ENCODE results near the gene FLT3. TPM values are rescaled to one million over a fixed set of nuclear protein-coding genes. Genes with fewer than 3 reads are reported as not detected.
"Not testable (repeated sequence)": the region's sequence is repeated elsewhere in the genome, so short reads cannot be mapped to it uniquely, and the experiment has no call there.

The FLT3 gene
- total RNA-seq, 4 donors from 2014 or later = 0.55 to 0.95 TPM; not detected in 2

GRCh38 chr13:28116736-28117135 lies 16.4 kb upstream of the FLT3 start:
- no peak overlapping the region for H3K4me3 ChIP-seq
- TF ChIP-seq EP300 (IDR thresholded peaks at IDR 0.05; ENCODE audit: low read depth) (no peak), POLR2A (IDR thresholded peaks at IDR 0.05) (no peak), POLR2AphosphoS5 (IDR thresholded peaks at IDR 0.05) (no peak)
- TF ChIP-seq, protein P1, sequence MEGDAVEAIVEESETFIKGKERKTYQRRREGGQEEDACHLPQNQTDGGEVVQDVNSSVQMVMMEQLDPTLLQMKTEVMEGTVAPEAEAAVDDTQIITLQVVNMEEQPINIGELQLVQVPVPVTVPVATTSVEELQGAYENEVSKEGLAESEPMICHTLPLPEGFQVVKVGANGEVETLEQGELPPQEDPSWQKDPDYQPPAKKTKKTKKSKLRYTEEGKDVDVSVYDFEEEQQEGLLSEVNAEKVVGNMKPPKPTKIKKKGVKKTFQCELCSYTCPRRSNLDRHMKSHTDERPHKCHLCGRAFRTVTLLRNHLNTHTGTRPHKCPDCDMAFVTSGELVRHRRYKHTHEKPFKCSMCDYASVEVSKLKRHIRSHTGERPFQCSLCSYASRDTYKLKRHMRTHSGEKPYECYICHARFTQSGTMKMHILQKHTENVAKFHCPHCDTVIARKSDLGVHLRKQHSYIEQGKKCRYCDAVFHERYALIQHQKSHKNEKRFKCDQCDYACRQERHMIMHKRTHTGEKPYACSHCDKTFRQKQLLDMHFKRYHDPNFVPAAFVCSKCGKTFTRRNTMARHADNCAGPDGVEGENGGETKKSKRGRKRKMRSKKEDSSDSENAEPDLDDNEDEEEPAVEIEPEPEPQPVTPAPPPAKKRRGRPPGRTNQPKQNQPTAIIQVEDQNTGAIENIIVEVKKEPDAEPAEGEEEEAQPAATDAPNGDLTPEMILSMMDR (IDR thresholded peaks at IDR 0.05) = no peak
- intact Hi-C loops (cut with DNase I; ENCODE audit: low total_unique reads) = no loop called here
- WGBS, 2 donors (ENCODE audit: low coverage in 1 of 2) = 50 to 71% methylated on average over 1 of the region's 1 CpG
- H3K27ac ChIP-seq = no peak overlapping the region
- H3K9me3 ChIP-seq = no peaks in the 10 kb centered on the region
- no peaks in the 10 kb centered on the region for H3K36me3 ChIP-seq
- no peaks in the 10 kb centered on the region for H3K4me1 ChIP-seq
- DNase-seq = no peak
- peaks cover 5% of the 10 kb centered on the region for H3K27me3 ChIP-seq
- in situ Hi-C loops (cut with MboI; ENCODE audit: low pct_ligation_motif_present in 1 of 4, low pct_unique_long_range_greater_than_20kb in 1 of 4, low sequenced_read_pairs in 3 of 4) = no loop called here

DNA sequence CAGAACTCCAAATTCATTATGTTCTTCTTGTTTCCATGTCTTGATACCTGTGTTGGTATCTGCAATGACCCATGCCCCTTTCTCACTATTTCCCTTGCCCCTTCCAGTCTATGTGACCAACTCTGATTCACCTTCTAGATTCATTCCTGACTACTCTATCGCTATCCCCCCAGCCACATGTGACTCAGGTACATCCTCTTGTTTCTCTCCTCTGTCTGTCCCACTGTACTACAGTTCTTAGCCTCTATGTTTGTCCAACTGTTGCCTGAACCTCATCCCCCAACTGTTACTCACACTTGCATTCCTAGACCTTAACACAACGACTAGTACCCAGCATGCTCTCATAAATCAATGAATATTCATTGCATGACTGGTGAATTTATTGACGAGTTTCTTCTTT lies 10.0 kb upstream of the FLT3 start:
- no peaks in the 10 kb centered on the region for H3K4me1 ChIP-seq
- 70 to 87% methylated on average over 3 of the region's 3 CpGs for WGBS, 2 donors (ENCODE audit: low coverage in 1 of 2)
- no peak overlapping the region for H3K27ac ChIP-seq
- DNase-seq = no peak
- in situ Hi-C loops (cut with MboI; ENCODE audit: low pct_ligation_motif_present in 1 of 4, low pct_unique_long_range_greater_than_20kb in 1 of 4, low sequenced_read_pairs in 3 of 4) (no loop called here), intact Hi-C loops (cut with DNase I; ENCODE audit: low total_unique reads) (no loop called here)
- H3K36me3 ChIP-seq = no peaks in the 10 kb centered on the region
- TF ChIP-seq POLR2AphosphoS5 (IDR thresholded peaks at IDR 0.05) (no peak), EP300 (IDR thresholded peaks at IDR 0.05; ENCODE audit: low read depth) (no peak), POLR2A (IDR thresholded peaks at IDR 0.05) (no peak)
- TF ChIP-seq, protein P1 (IDR thresholded peaks at IDR 0.05) = no peak
- H3K9me3 ChIP-seq = no peaks in the 10 kb centered on the region
- no peak overlapping the region for H3K4me3 ChIP-seq
- H3K27me3 ChIP-seq = peaks cover 9% of the 10 kb centered on the region

- DNase-seq = no peak
- no peak overlapping the region for H3K27ac ChIP-seq
- intact Hi-C loops (cut with DNase I; ENCODE audit: low total_unique reads) = no loop called here
- H3K36me3 ChIP-seq = no peaks in the 10 kb centered on the region
- H3K4me3 ChIP-seq = no peak overlapping the region
- H3K9me3 ChIP-seq = no peaks in the 10 kb centered on the region
- in situ Hi-C loops (cut with MboI; ENCODE audit: low pct_ligation_motif_present in 1 of 4, low pct_unique_long_range_greater_than_20kb in 1 of 4, low sequenced_read_pairs in 3 of 4) = no loop called here
- TF ChIP-seq, protein P1 (IDR thresholded peaks at IDR 0.05) = no peak
- TF ChIP-seq POLR2A (IDR thresholded peaks at IDR 0.05) = no peak
- no peak for TF ChIP-seq POLR2AphosphoS5 (IDR thresholded peaks at IDR 0.05)
- TF ChIP-seq EP300 (IDR thresholded peaks at IDR 0.05; ENCODE audit: low read depth) = no peak
- WGBS, 2 donors (ENCODE audit: low coverage in 1 of 2) = 20 to 21% methylated on average over 1 of the region's 1 CpG
- H3K4me1 ChIP-seq = no peaks in the 10 kb centered on the region
- H3K27me3 ChIP-seq = peaks cover 37% of the 10 kb centered on the region
These were observed 6.6 kb upstream of the FLT3 start for GRCh38 chr13:28106976-28107375.

- H3K4me3 ChIP-seq; DNase-seq; H3K9me3 ChIP-seq; in situ Hi-C loops (cut with MboI; ENCODE audit: low pct_ligation_motif_present in 1 of 4, low pct_unique_long_range_greater_than_20kb in 1 of 4, low sequenced_read_pairs in 3 of 4); H3K27ac ChIP-seq; intact Hi-C loops (cut with DNase I; ENCODE audit: low total_unique reads); H3K36me3 ChIP-seq: not testable (repeated sequence)
- H3K27me3 ChIP-seq = peaks cover 84% of the 10 kb centered on the region
- 75% methylated on average over 4 of the region's 4 CpGs; no CpG with 5 or more reads in 1 of the 2 donors for WGBS, 2 donors (ENCODE audit: low coverage in 1 of 2)
- peaks cover 0 to 16% (median 11%) of the 10 kb centered on the region in 4 donors for H3K4me1 ChIP-seq
These were observed 1.5 kb upstream of the FLT3 start for GRCh38 chr13:28101886-28102285.
